UCSD-AML1 (cell line): Measurements from ENCODE around the gene KLHDC7A.

Source experiments
- DNase-seq: peaks from one replicate; lab custom pipeline; 2025; ENCODE audit not compliant: unreplicated experiment; lab: John Stamatoyannopoulos, UW

Gene KLHDC7A

DNA sequence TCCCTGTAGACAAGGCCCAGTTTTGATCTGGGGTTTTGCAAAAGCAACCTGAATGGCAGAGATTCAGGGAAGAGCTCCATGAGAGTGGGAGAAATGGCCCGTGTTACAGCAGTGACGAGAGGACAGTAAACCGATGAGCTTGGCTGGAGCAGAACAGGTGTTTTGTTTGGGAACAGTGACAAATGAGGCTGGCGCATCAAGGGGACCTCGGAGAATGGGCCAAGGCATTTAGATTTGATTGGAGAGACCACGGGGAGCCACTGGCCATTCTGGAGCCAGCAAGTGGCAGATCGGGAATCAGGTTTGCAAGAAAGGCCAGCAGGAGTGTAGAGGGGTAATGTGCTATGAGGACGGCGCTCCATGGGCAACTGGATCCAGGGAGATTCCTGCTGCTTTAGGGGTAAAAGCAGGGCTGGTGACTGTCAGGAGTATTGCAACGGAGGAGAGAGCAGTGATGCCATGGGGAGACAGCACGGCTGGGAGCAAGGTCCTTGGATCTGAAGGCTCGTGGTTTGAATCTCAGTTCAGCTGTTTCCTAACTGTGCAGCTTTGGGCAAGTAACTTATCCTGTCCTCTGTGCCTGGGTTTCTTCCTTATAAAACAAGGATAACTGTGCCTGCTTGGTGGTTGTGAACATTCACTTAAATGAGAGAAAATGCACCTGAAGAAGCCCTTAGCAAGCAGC is 9.9 kb upstream of the KLHDC7A start:
- no peak for DNase-seq

DNA sequence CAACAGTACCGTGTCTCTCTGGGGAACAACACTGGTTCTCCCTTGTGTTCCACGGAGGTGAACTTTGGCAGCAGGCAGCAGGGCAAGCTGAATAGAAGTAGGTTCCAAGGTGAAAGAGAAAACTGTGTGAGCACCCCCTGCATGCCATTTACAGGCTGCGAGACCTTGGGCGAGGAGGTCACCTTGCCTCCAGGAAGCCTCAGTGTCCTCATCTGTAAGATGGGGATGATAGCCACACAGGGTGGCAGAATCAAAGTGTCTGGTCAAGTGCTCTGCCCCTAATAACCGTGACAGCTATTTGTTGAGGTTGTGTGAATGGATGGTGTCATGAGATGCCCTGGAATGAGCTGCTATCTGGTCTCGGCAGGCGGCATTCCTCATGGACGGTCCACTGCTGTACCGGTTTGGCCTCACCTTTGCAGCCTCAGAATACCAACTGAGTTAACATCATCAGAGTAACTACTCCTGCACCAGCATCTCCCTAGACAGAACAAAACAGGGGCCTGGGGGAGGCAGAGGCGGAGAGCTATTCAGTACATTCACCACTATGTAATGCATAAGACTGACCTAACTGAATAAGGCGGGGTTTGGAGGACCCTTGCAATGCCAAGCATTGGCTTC is 7.4 kb upstream of the KLHDC7A start:
- DNase-seq: no peak

DNA sequence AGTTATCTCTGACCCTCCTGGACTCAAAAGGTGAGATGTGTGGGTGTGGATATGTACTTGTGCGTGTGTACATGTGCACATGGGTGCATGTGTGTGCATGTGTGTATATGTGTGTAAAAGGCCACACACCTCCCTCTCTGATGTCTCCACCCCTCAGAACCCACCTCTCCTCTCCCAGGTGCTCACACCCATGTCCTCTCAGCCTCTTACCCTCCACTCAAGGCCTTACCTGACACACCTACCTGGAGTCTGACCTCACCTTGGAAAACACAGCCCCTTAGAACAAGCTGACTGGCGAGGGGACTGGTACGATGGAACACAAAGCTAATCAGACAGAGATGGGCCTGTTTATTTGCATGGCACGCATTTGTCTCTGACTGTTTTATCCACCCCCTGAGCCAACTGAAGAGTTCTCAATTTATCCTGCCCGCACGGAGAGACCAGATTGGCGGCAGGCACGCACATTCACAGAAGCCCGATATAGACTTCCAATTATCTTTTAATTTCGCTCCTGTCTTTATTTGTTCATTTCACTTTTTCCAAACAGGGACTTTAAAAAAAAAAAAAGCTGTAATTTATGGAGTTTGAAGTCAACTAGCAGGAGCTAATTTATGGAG is 6.1 kb upstream of the KLHDC7A start:
- no peak for DNase-seq

DNA sequence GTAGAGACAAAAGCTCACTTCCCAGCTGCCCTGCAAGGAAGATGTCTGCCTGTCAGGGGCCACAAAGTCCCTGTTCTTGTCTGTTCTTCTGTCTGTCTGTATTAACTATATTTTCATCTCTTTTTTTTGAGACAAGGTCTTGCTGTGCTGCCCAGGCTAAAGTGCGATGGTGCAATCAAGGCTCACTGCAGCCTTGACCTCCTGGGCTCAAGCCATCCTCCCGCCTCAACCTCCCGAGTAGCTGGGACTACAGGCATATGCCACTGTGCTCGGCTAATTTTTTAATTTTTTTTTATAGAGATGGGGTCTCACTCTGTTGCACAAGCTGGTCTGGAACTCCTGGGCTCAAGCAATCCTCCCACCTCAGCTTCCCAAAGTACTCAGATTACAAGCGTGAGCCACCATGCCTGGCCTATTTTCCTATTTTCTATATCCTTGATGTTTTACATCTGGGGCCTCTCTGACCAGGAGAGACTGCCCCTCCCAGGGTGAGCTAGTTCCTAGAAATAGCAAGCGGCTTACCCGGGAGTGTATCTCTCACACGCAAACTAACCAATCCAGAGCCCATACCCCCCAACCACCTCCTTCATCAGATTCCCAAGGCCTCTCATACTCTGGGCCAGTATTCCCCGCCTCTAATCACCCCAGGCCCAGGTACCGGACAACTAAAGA is 5.4 kb upstream of the KLHDC7A start:
- no peak for DNase-seq

DNA sequence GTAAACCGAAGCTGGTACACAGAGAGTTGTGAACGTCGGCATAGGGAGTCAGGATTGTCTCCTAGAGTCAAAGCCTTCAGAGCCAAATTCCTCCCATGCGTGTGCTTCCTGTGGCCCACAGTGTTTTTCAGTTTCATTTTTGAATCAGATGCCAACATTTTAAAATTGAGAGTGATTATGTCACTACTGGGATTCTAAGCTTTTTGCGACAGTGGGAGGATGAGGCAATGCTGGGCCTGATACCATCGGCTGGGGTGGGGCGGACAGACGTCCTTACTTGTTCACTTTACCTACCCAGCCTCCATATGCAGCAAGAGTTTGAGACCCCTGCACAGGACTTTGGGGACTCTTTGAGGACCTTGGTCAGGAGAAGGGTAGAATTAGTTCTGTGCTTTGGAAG is 1.3 kb upstream of the KLHDC7A start:
- no peak for DNase-seq

DNA sequence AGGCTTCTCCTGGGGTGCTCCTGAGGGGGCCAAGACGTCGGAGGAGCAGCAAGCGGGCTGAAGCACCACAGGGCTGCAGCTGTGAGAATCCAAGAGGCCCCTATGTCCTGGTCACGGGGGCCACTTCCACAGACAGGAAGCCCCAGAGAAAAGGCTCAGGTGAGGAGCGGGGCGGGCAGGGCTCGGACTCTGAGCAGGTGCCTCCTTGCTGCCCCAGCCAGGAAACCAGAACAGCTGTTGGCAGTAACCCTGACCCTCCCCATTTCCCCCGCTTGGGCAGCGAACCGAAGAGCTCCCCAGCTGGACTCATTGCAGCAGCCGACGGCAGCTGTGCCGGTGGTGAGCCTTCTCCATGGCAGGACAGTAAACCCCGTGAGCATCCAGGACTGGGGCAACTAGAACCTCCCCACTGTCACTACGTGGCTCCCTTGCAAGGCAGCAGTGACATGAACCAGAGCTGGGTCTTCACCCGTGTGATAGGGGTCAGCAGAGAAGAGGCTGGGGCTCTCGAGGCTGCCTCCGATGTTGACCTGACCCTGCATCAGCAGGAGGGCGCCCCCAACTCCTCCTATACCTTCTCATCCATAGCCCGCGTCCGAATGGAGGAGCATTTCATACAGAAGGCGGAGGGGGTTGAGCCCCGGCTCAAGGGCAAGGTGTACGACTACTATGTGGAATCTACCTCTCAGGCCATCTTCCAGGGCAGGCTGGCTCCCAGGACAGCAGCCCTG is 625 bp downstream of the KLHDC7A start:
- DNase-seq: no peak

DNA sequence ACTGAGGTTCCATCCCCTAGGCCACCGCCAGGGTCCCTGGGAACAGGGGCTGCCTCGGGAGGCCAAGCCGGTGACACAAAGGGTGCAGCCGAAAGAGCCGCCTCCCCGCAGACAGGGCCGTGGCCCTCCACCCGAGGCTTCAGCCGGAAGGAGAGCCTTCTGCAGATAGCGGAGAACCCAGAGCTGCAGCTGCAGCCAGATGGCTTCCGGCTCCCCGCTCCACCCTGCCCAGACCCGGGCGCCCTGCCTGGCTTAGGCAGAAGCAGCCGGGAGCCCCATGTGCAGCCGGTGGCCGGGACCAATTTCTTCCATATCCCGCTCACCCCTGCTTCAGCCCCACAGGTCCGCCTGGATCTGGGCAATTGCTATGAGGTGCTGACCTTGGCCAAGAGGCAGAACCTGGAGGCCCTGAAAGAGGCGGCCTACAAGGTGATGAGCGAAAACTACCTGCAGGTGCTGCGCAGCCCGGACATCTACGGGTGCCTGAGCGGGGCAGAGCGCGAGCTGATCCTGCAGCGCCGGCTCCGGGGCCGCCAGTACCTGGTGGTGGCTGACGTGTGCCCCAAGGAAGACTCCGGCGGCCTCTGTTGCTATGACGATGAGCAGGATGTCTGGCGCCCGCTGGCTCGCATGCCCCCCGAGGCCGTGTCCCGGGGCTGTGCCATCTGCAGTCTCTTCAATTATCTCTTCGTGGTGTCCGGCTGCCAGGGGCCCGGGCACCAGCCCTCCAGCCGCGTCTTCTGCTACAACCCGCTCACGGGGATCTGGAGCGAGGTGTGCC is 1.4 kb downstream of the KLHDC7A start:
- DNase-seq: no peak

DNA sequence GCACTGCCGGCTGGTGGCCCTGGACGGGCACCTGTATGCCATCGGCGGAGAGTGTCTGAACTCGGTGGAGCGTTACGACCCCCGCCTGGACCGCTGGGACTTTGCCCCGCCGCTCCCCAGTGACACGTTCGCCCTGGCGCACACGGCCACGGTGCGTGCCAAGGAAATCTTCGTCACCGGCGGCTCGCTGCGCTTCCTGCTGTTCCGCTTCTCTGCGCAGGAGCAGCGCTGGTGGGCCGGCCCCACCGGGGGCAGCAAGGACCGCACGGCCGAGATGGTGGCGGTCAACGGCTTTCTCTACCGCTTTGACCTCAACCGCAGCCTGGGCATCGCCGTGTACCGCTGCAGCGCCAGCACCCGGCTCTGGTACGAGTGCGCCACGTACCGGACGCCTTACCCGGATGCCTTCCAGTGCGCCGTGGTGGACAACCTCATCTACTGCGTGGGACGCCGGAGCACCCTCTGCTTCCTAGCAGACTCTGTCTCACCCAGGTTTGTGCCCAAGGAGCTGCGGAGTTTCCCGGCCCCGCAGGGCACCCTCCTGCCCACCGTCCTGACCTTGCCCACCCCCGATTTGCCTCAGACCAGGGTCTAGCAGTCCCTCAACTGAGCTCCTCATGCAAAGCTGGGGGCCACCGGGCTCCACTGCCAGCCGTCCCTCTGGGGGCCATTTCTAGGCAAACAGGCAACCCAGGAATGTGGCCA is 2.1 kb downstream of the KLHDC7A start:
- DNase-seq: no peak

DNA sequence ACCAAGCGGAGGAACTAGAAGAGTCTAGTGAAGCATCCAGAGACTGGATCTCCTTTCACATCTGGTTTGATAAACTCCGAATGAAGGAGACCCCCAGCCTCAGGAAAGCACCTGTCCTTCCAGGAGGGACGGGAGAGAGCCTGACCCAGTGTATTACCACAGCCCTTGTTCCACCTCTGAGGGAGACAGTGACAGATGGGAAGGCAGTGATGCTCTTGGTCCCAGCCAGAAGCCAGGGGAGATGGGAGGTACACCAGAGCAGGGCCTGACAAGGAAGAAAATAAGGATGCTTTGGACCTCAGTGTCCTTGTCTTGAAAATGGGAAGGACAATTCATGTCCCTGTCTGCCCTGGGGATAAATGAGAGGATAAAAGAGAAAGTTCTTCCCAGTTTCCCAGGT is 3.5 kb downstream of the KLHDC7A start:
- DNase-seq: no peak

DNA sequence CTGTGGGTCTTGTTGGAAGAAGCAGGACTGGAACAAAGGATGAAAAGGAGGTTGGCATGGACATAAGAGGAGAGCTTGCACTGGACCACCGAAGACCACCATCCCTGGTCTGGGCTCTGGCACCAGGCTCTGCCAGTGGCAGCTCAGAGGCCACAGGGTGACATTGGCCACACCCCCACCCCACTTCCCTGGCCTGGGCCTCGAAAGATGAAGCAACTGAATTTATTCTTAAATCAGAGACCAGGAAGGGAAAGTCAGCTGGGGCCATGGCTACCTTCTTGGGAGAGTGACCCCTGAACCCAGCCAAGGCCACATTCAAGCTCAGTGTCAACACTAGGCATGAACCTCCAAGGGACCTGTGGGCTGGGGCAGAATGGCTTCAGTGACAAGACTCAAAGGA is 4.0 kb downstream of the KLHDC7A start:
- no peak for DNase-seq

DNA sequence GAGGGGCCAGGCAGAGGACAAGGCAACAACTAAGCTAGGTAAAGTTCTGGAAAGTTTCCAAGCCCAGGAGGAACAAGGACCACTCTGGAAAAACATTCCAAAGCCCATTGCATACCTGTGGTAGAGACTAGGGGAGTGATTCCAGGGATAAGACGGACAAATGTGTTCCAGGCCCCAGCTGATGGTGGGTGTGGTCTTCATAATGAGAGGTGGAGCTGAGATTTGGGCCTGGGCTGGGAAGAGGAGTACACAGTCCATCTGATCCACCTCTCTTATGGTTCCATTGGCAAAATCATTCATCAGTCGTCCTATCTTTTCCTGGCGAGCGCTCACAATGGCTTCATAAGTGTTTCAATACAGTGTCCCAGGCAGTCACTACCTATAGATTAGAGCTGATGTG is 4.5 kb downstream of the KLHDC7A start:
- DNase-seq: no peak

DNA sequence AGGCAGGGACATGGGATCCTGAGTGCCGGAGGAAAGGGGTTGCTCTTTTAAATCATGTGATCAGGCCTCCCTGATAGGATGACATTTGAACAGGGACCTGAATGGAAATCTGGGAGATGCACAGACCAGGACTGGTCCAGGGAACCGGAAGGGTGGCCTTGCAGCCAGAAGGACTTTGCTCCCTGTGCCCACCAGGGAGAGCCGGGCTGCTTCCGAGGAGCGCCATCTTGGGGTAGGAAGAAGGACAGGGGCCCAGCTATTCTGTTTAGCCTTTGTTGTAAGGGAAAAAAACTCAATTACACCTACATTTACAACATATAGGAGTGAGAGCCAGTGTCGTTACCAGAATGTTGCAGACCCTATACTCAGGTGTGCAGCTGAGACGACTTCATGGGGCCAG is 5.5 kb downstream of the KLHDC7A start:
- no peak for DNase-seq

DNA sequence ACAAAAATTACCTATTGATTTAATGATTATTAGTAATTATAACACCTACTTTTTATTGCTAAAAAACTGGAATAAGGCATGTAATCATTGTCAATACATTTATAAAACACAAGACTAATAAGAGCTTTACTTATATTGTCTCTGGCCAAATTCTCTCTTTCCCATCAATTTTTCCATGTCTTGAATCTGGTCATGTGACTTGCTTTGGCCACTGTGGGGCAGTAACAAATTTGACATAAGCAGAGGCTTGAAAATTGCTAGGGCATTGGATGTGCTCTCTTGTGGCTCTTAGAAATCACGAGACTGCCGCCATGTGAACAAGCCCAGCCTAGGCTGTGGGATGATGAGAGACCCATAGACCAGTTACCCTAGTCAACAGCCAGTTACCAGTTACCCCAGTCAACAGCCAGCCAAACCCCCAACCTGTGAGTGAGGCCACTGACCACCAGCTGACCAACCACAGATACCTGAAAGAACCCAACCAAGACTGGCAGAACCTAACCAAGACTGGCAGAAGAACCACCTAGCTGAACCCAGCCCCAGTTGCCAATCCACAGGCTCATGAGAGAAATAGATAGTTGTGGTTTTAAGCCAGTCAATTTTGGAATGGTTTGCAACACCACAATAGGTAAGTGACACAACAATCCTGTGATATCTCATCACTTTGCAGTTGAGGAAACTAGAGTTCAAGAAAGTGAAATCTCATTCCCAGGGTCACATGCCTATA is 8.8 kb downstream of the KLHDC7A start:
- no peak for DNase-seq

DNA sequence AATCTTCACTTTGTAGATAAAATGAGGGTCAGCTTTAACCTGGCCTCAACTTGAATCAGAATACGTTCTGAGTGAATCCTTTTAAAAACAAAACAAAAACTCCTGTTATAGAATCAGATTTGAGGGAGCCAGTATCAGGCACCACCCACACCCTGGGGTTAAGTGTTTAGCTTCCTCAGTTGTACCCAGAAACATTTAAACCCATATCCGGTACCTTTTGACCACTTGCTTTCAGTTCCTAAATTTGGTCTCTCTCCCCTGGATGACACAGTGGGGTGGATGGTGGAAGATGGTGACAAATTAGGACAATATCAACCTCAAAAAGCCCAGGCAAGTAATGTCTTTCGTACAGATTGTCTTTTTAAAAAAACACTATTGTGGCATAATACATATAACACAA is 10.4 kb downstream of the KLHDC7A start:
- DNase-seq: no peak

DNA sequence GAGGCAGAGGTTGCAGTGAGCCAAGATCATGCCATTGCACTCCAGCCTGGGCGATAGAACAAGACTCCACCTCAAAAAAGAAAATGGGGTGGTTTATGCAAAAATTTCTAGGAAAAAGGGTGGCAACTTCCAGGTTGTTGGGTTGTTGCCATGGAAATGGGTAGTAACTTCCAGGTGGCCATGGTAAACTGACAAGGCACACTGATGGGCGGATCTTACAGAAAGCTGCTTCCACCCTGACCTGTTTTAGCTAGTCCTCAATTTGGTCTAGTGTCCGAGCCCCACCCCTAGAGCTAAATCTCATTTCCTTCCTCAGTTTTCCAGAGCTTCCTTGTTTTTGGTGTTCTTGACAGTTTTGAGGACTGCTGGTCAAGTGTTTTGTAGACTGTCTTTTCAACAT is 13.6 kb downstream of the KLHDC7A start:
- DNase-seq: no peak

DNA sequence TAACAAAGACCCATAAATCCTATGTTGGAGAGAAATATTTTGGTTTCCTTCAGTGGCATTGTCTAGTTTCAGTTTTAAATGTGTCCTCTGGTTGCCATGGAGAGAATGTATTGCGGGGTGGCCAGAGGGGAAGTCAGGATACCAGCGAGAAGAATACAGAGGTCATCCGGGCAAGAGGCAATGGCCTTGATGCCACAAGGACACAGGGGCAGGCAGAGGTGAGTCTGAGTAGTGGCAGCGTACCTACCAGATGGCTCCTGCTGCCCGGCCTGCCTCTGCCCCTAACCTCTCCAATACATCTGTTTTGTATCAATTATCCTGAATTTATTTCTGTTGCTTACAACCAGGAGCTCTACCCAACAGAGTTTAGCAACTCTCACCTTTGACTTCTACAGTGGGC is 14.9 kb downstream of the KLHDC7A start:
- DNase-seq: no peak

DNA sequence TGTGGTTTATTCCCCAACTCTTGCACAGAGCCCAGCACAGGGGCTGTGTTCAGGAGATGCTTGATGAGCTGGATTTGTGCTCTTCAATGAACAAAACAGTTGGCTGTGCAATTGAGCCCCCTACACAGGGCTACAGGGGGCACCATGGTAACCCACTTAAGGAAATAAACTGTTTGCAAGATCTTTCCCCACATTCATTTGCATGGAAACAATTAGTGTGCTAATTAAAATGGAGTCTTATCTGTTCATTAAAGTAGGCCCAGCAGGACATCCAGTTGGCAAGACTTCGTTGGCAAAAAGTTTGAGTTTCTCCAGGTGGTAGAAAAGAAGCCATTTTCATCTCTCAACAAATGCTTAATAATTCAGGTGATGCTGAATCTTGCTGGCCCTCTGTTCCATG is 15.3 kb downstream of the KLHDC7A start:
- DNase-seq: no peak

DNA sequence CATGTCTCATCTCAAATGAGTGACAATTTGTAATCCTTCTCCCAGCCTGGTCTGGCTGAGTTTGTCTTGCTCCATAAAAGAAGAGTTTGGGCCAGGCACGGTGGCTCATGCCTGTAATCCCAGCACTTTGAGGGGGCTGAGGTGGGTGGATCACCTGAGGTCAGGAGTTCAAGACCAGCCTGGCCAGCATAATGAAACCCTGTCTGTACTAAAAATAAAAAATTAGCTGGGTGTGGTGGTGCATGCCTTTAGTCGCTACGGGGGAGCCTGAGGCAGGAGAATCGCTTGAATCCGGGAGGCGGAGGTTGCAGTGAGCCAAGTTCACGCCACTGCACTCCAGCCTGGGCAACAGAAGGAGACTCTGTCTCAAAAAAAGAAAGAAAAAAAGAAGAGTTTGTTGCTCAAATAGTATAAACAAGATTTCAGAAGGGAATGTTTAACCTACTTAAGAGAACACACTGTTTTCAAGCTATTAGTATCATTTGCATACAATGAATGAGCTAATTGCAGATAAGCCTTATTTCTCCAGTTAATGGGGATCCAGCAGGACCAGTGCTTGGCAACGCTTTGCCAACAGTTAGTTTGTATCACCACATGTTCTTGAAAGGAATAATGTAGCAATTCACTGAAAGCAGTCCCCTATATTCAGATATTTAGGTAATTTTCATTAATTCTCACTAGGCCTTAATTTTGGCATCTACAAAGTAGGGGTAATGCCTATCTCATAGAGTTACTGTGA is 15.9 kb downstream of the KLHDC7A start:
- no peak for DNase-seq

DNA sequence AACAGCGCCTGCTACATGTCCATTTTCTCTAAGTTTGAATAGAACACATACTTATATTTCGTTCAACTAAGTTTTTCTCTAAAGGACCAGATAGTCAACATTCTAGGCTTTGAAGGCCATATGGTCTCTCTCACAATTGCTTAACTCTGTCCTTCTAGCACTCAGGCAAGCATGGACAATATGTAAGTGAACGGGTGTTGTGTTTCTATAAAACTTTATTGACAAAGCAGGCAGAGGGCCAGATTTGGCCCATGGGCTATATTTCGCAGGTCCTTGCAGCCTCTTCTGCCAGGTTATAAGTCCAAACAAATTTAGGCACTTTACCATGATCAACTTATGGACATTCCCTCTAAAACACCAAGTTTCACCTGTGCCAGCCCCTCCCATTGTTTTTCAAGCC is 21.1 kb downstream of the KLHDC7A start:
- no peak for DNase-seq
